ENCODE results near the gene IRS2. TPM values are rescaled to one million over a fixed set of nuclear protein-coding genes. Genes with fewer than 3 reads are reported as not detected.

The IRS2 gene
- polyA plus RNA-seq, 1 of the 3 experiments (the other 2 are of a cell fraction), result 7.0 TPM

- TF ChIP-seq FOSL2 (IDR thresholded peaks at IDR 0.05; ENCODE audit: borderline replicate concordance, low read depth), result no peak
Observed at GRCh38 chr13:109790942-109791605, 4.7 kb upstream of the IRS2 start (continued).

GRCh38 chr13:109790086-109790485 lies 3.7 kb upstream of the IRS2 start:
- Histone ChIP-seq H3K9me2 (no peaks in the 10 kb centered on the region), H4K20me1 (ENCODE audit: insufficient read depth) (peaks cover 2% of the 10 kb centered on the region; the same call in 1 of the 2 replicates), H3F3A (replicated peaks; ENCODE audit: insufficient read depth) (peaks cover 14% of the 10 kb centered on the region), H3K27ac (ENCODE audit: low read depth in 2 of 2, low read length in 1 of 2) (peak overlapping the region in 1 of 2 experiments; percentile 82; a peak in 2 of 4 replicates), H3K36me3 (replicated peaks in 1 of 2; ENCODE audit: control insufficient read depth in 1 of 2, insufficient read depth in 2 of 2, low read length in 1 of 2) (no peaks in the 10 kb centered on the region), H3K9me3 (no peaks in the 10 kb centered on the region), H3K4me2 (no peak overlapping the region), H3K4me3 (ENCODE audit: low read depth in 2 of 2, low read length in 1 of 2) (no peak overlapping the region), H3K4me1 (ENCODE audit: control insufficient read depth in 1 of 2, insufficient read depth in 2 of 2, low read depth in 1 of 2, low read length in 1 of 2) (peaks cover 6 to 27% of the 10 kb centered on the region in 2 experiments; a peak in 3 of 4 replicates), H2AFZ (ENCODE audit: low read depth) (no peak overlapping the region), H3K27me3 (ENCODE audit: insufficient read depth) (no peaks in the 10 kb centered on the region), H3K79me2 (ENCODE audit: insufficient read depth) (peaks cover 6% of the 10 kb centered on the region), H3K9ac (no peak overlapping the region)
- TF ChIP-seq ELF1 (IDR thresholded peaks at IDR 0.05) (no peak), SIN3A (IDR thresholded peaks at IDR 0.05; ENCODE audit: borderline replicate concordance, low read depth, low read length) (no peak)
- CTCF ChIA-PET, result interaction anchor here (0.6 to 3.1 kb wide), 8 partner anchors 10 to 1061 kb away, joined by 3 to 27 read pairs (median 4); no protein-coding TSS in a partner anchor
- WGBS (ENCODE audit: low lambda C conversion rate), result 69% methylated on average over 1 of the region's 1 CpG
- no peak for DNase-seq
- POLR2A ChIA-PET, result no interaction called here

GRCh38 chr13:109789262-109789661 lies 2.9 kb upstream of the IRS2 start:
- H3K9ac ChIP-seq, result no peak overlapping the region
- H3K4me3 ChIP-seq (ENCODE audit: low read depth in 2 of 2, low read length in 1 of 2), result no peak overlapping the region
- peaks cover 6 to 27% of the 10 kb centered on the region in 2 experiments; a peak in 3 of 4 replicates for H3K4me1 ChIP-seq (ENCODE audit: control insufficient read depth in 1 of 2, insufficient read depth in 2 of 2, low read depth in 1 of 2, low read length in 1 of 2)
- POLR2A ChIA-PET, result no interaction called here
- H2AFZ ChIP-seq (ENCODE audit: low read depth), result no peak overlapping the region
- no peaks in the 10 kb centered on the region for H3K9me3 ChIP-seq
- no peaks in the 10 kb centered on the region for H3K36me3 ChIP-seq (replicated peaks in 1 of 2; ENCODE audit: control insufficient read depth in 1 of 2, insufficient read depth in 2 of 2, low read length in 1 of 2)
- no peak overlapping the region for H3K4me2 ChIP-seq
- CTCF ChIA-PET, result interaction anchor here (0.9 to 3.1 kb wide), 8 partner anchors 9 to 874 kb away, joined by 3 to 27 read pairs (median 4); no protein-coding TSS in a partner anchor
- H3K27ac ChIP-seq (ENCODE audit: low read depth in 2 of 2, low read length in 1 of 2), result peak overlapping the region in 1 of 2 experiments; percentile 82; a peak in 2 of 4 replicates
- H3K79me2 ChIP-seq (ENCODE audit: insufficient read depth), result peaks cover 11% of the 10 kb centered on the region
- H4K20me1 ChIP-seq (ENCODE audit: insufficient read depth), result peaks cover 5% of the 10 kb centered on the region; the same call in 1 of the 2 replicates
- peak; percentile 49 for DNase-seq
- H3K9me2 ChIP-seq, result no peaks in the 10 kb centered on the region
- 24% methylated on average over 2 of the region's 2 CpGs for WGBS (ENCODE audit: low lambda C conversion rate)
- peaks cover 14% of the 10 kb centered on the region for H3F3A ChIP-seq (replicated peaks; ENCODE audit: insufficient read depth)
- H3K27me3 ChIP-seq (ENCODE audit: insufficient read depth), result no peaks in the 10 kb centered on the region
- TF ChIP-seq EP300 (IDR thresholded peaks at IDR 0.05; ENCODE audit: borderline replicate concordance in 1 of 2, low read depth in 1 of 2, low read length in 1 of 2), result 0 out of 4 replicates have a peak, but pooled peaks of 1 of the 2 experiments have one; percentile 8
- TF ChIP-seq TAF1 (IDR thresholded peaks at IDR 0.05; ENCODE audit: borderline replicate concordance, low read depth, low read length), result no peak
- no peak for TF ChIP-seq USF1 (IDR thresholded peaks at IDR 0.05; ENCODE audit: borderline replicate concordance, low read depth)
- peak; percentile 50; the same call in 1 of the 2 replicates for TF ChIP-seq TCF12 (IDR thresholded peaks at IDR 0.05)
- TF ChIP-seq FOXJ3 (CRISPR knock-in tag; IDR thresholded peaks at IDR 0.05), result no peak
- TF ChIP-seq SIN3A (IDR thresholded peaks at IDR 0.05; ENCODE audit: borderline replicate concordance, low read depth, low read length), result no peak
- TF ChIP-seq REST (IDR thresholded peaks at IDR 0.05; ENCODE audit: low read depth, low read length), result no peak
- TF ChIP-seq ELF1 (IDR thresholded peaks at IDR 0.05), result no peak
- TF ChIP-seq MAX (IDR thresholded peaks at IDR 0.05; ENCODE audit: low read depth), result peak; percentile 40; the same call in 1 of the 2 replicates
- 0 out of 2 replicates have a peak, but pooled peaks have one; percentile 5 for TF ChIP-seq SMC3 (IDR thresholded peaks at IDR 0.05; ENCODE audit: low read depth, low read length)
- no peak for TF ChIP-seq MEF2A (IDR thresholded peaks at IDR 0.05; ENCODE audit: borderline replicate concordance, low read depth)
- peak; percentile 29 for TF ChIP-seq CHD2 (IDR thresholded peaks at IDR 0.05; ENCODE audit: low read length, partially characterized antibody)
- no peak for TF ChIP-seq FOSL2 (IDR thresholded peaks at IDR 0.05; ENCODE audit: borderline replicate concordance, low read depth)
- no peak for TF ChIP-seq JUND (IDR thresholded peaks at IDR 0.05)
- TF ChIP-seq NFIC (IDR thresholded peaks at IDR 0.05; ENCODE audit: borderline replicate concordance), result peak; percentile 68
- no peak for TF ChIP-seq IRF3 (IDR thresholded peaks at IDR 0.05; ENCODE audit: low read depth, low read length)
- no peak for TF ChIP-seq YY1 (IDR thresholded peaks at IDR 0.05; ENCODE audit: low read depth)
- no peak for TF ChIP-seq PBX3 (IDR thresholded peaks at IDR 0.05)

All from SK-N-SH (cell line).